Karpas-422 (cell line): Measurements from ENCODE around the gene FAF2. TPM values are rescaled to one million over a fixed set of nuclear protein-coding genes. Genes with fewer than 3 reads are reported as not detected.

Experiments
- DNase-seq: peaks from one replicate; pipeline ENCODE4 v3.0.0-alpha.2; 2015
- H2AFZ ChIP-seq: fragments of 200-600 bp; sonication (generic); 2 replicates; pipeline ENCODE4 v1.6.1; 2014; ENCODE audit warnings: antibody characterized with exemption, low read length, mixed read lengths
- H3K27ac ChIP-seq: fragments of 200-600 bp; sonication (generic); 2 replicates; pipeline ENCODE4 v1.5.1; 2014; ENCODE audit warnings: mild to moderate bottlenecking, low read length, moderate library complexity
- H3K27me3 ChIP-seq: fragments of 200-600 bp; sonication (generic); 2 replicates; pipeline ENCODE4 v1.6.1; 2014; ENCODE audit warnings: low read length, mixed read lengths
- H3K36me3 ChIP-seq: fragments of 200-600 bp; sonication (generic); 2 replicates; pipeline ENCODE4 v1.6.1; 2014; ENCODE audit warnings: low read length, mixed read lengths; ENCODE audit not compliant: insufficient read depth
- H3K4me1 ChIP-seq: fragments of 200-600 bp; sonication (generic); 2 replicates; pipeline ENCODE4 v1.6.1; 2014; ENCODE audit warnings: mild to moderate bottlenecking, low read length, mixed read lengths
- H3K4me2 ChIP-seq: fragments of 200-600 bp; sonication (generic); 2 replicates; pipeline ENCODE4 v1.6.1; 2014; ENCODE audit warnings: low read length, low read depth, mild to moderate bottlenecking; ENCODE audit not compliant: poor library complexity, severe bottlenecking
- H3K4me3 ChIP-seq: fragments of 200-600 bp; sonication (generic); 2 replicates; pipeline ENCODE4 v1.5.1; 2014; ENCODE audit warnings: mild to moderate bottlenecking, antibody characterized with exemption, low read length, mixed read lengths
- H3K79me2 ChIP-seq: fragments of 200-600 bp; sonication (generic); 2 replicates; pipeline ENCODE4 v1.6.1; 2014; ENCODE audit warnings: mild to moderate bottlenecking, low read length, mixed read lengths
- H3K9ac ChIP-seq: fragments of 200-600 bp; sonication (generic); 2 replicates; pipeline ENCODE4 v1.6.0; 2014; ENCODE audit warnings: low read length
- H3K9me2 ChIP-seq: fragments of 200-600 bp; sonication (generic), shearing (Covaris generic); replicated peaks from 2 replicates; pipeline ENCODE4 v1.6.0; 2014; ENCODE audit warnings: mild to moderate bottlenecking, low read length, moderate library complexity; ENCODE audit not compliant: insufficient read depth
- H3K9me3 ChIP-seq: fragments of 300-700, 200-600 bp; sonication (generic); 2 replicates; pipeline ENCODE4 v1.6.1; 2014; ENCODE audit warnings: low read length, mixed read lengths
- H4K20me1 ChIP-seq: fragments of 200-600 bp; sonication (generic); 2 replicates; pipeline ENCODE4 v1.6.1; 2014; ENCODE audit warnings: mild to moderate bottlenecking, antibody characterized with exemption, low read length, low read depth; ENCODE audit not compliant: insufficient read depth
- total RNA-seq: library from RNA; depleted of rRNA; stranded (reverse); fragments of >200 nt; shearing (Covaris generic); gene quantifications from 2 replicates; pipeline ENCODE4 v1.2.3, GENCODE V29; 2014; ENCODE audit warnings: low replicate concordance

Gene FAF2
- total RNA-seq, 1 experiment from 2014 or later: 37.5 TPM

- Histone ChIP-seq H3K79me2 (peaks cover 35% of the 10 kb centered on the region), H3K9ac (peak overlapping the region; percentile 95), H3K4me3 (peak overlapping the region; percentile 100), H4K20me1 (no peaks in the 10 kb centered on the region), H2AFZ (peak overlapping the region; percentile 91; the same call in 1 of the 2 replicates), H3K9me2 (no peaks in the 10 kb centered on the region), H3K4me2 (peak overlapping the region; percentile 89), H3K9me3 (no peaks in the 10 kb centered on the region), H3K27me3 (no peaks in the 10 kb centered on the region), H3K36me3 (no peaks in the 10 kb centered on the region), H3K27ac (0 out of 2 replicates have a peak overlapping the region, but pooled peaks have one; percentile 42), H3K4me1 (peaks cover 21% of the 10 kb centered on the region)
- peak; percentile 56 for DNase-seq
Measured at GRCh38 chr5:176415240-176415951, 32.8 kb upstream of the FAF2 start.

GRCh38 chr5:176415952-176416924 lies 31.9 kb upstream of the FAF2 start, which contains the start of gene CLTB:
Gene CLTB (minus strand): TSS chr5:176416539. CDS start chr5:176416363, 176 bp downstream.
- Histone ChIP-seq H3K4me3 (peak within 1 kb of the TSS; percentile 100), H3K27ac (0 out of 2 replicates have a peak within 1 kb of the TSS, but pooled peaks have one; percentile 42)

GRCh38 chr5:176416965-176417364 lies 31.2 kb upstream of the FAF2 start:
- H3K27me3 ChIP-seq: no peaks in the 10 kb centered on the region
- peak overlapping the region; percentile 69 for H3K4me2 ChIP-seq
- H3K79me2 ChIP-seq: peaks cover 35% of the 10 kb centered on the region
- H3K9ac ChIP-seq: peak overlapping the region; percentile 63
- no peaks in the 10 kb centered on the region for H4K20me1 ChIP-seq
- no peaks in the 10 kb centered on the region for H3K9me3 ChIP-seq
- peak overlapping the region; percentile 86 for H2AFZ ChIP-seq
- DNase-seq: no peak
- H3K4me1 ChIP-seq: peaks cover 21% of the 10 kb centered on the region
- H3K9me2 ChIP-seq: no peaks in the 10 kb centered on the region
- H3K4me3 ChIP-seq: peak overlapping the region; percentile 100
- no peak overlapping the region for H3K27ac ChIP-seq
- H3K36me3 ChIP-seq: no peaks in the 10 kb centered on the region

More at GRCh38 chr5:176415952-176416924, 31.9 kb upstream of the FAF2 start, which contains the start of gene CLTB:
- peak within 1 kb of the TSS; percentile 89 for H3K4me2 ChIP-seq
- H3K27me3 ChIP-seq: no peaks in the 10 kb centered on the region
- H4K20me1 ChIP-seq: no peaks in the 10 kb centered on the region
- peak within 1 kb of the TSS; percentile 95 for H3K9ac ChIP-seq
- peaks cover 35% of the 10 kb centered on the region for H3K79me2 ChIP-seq
- peak within 1 kb of the TSS; percentile 91 for H2AFZ ChIP-seq
- no peaks in the 10 kb centered on the region for H3K9me2 ChIP-seq
- DNase-seq: peak; percentile 94
- peaks cover 21% of the 10 kb centered on the region for H3K4me1 ChIP-seq
- no peaks in the 10 kb centered on the region for H3K36me3 ChIP-seq
- H3K9me3 ChIP-seq: no peaks in the 10 kb centered on the region

- no peaks in the 10 kb centered on the region for H3K9me2 ChIP-seq
- H3K27ac ChIP-seq: no peak overlapping the region
- H3K4me2 ChIP-seq: no peak overlapping the region
- peaks cover 25% of the 10 kb centered on the region for H3K79me2 ChIP-seq
- H3K36me3 ChIP-seq: no peaks in the 10 kb centered on the region
- H3K9ac ChIP-seq: no peak overlapping the region
- no peak overlapping the region for H3K4me3 ChIP-seq
- H4K20me1 ChIP-seq: no peaks in the 10 kb centered on the region
- no peak for DNase-seq
- no peaks in the 10 kb centered on the region for H3K27me3 ChIP-seq
- no peak overlapping the region for H2AFZ ChIP-seq
- H3K4me1 ChIP-seq: peaks cover 21% of the 10 kb centered on the region
- no peaks in the 10 kb centered on the region for H3K9me3 ChIP-seq
Measured at GRCh38 chr5:176418251-176418650, 29.9 kb upstream of the FAF2 start.

- Histone ChIP-seq H3K9me3 (no peaks in the 10 kb centered on the region), H3K9me2 (no peaks in the 10 kb centered on the region), H3K9ac (no peak overlapping the region), H3K27me3 (no peaks in the 10 kb centered on the region), H3K4me2 (no peak overlapping the region), H3K36me3 (no peaks in the 10 kb centered on the region), H3K4me1 (peaks cover 16% of the 10 kb centered on the region), H2AFZ (no peak overlapping the region), H3K4me3 (no peak overlapping the region), H4K20me1 (no peaks in the 10 kb centered on the region), H3K27ac (no peak overlapping the region), H3K79me2 (peaks cover 11% of the 10 kb centered on the region)
- no peak for DNase-seq
Measured at GRCh38 chr5:176420086-176420485, 28.1 kb upstream of the FAF2 start.

GRCh38 chr5:176420972-176421544 lies 27.1 kb upstream of the FAF2 start:
- Histone ChIP-seq H2AFZ (no peak overlapping the region), H3K4me2 (no peak overlapping the region), H3K9ac (no peak overlapping the region), H3K4me3 (no peak overlapping the region), H3K36me3 (no peaks in the 10 kb centered on the region), H3K27ac (no peak overlapping the region), H3K79me2 (peaks cover under 1% of the 10 kb centered on the region), H3K27me3 (no peaks in the 10 kb centered on the region), H3K9me3 (no peaks in the 10 kb centered on the region), H4K20me1 (no peaks in the 10 kb centered on the region), H3K4me1 (peaks cover 7% of the 10 kb centered on the region), H3K9me2 (no peaks in the 10 kb centered on the region)
- DNase-seq: no peak

- Histone ChIP-seq H3K79me2 (no peaks in the 10 kb centered on the region), H3K9ac (no peak overlapping the region), H3K27ac (no peak overlapping the region), H3K4me2 (no peak overlapping the region), H3K4me1 (no peaks in the 10 kb centered on the region), H4K20me1 (no peaks in the 10 kb centered on the region), H3K9me3 (no peaks in the 10 kb centered on the region), H3K36me3 (no peaks in the 10 kb centered on the region), H2AFZ (no peak overlapping the region), H3K27me3 (no peaks in the 10 kb centered on the region), H3K4me3 (no peak overlapping the region), H3K9me2 (no peaks in the 10 kb centered on the region)
- no peak for DNase-seq
Measured at GRCh38 chr5:176424181-176424580, 24.0 kb upstream of the FAF2 start.
